HG03097 (cell line): Measurements from ENCODE around the gene SEC14L2.

Experiments
- ATAC-seq: cut with Tn5 transposase; IDR thresholded peaks from one replicate; pipeline ENCODE4 v1.9.1; 2021; ENCODE audit not compliant: unreplicated experiment, low FRiP score

Gene SEC14L2

GRCh38 chr22:30424534-30425326 lies 27.9 kb downstream of the SEC14L2 start:
- ATAC-seq = no peak

- no peak for ATAC-seq
Measured at GRCh38 chr22:30425327-30425615, 28.5 kb downstream of the SEC14L2 start.

- ATAC-seq = no peak
Measured at GRCh38 chr22:30425616-30426387, 29.0 kb downstream of the SEC14L2 start, which contains the start of gene MTFP1. Gene MTFP1 (plus strand): TSS chr22:30425768. CDS start chr22:30425880, 112 bp downstream.

GRCh38 chr22:30426388-30427353 lies 29.9 kb downstream of the SEC14L2 start:
- no peak for ATAC-seq

- no peak for ATAC-seq
Measured at GRCh38 chr22:30427871-30428270, 31.1 kb downstream of the SEC14L2 start.

GRCh38 chr22:30429887-30430286 lies 33.1 kb downstream of the SEC14L2 start:
- ATAC-seq = no peak

- ATAC-seq = no peak
Measured at GRCh38 chr22:30430933-30431332, 34.1 kb downstream of the SEC14L2 start.

- no peak for ATAC-seq
Measured at GRCh38 chr22:30432096-30432495, 35.3 kb downstream of the SEC14L2 start.

- ATAC-seq = no peak
Measured at GRCh38 chr22:30432520-30432919, 35.7 kb downstream of the SEC14L2 start.

- ATAC-seq = no peak
Measured at GRCh38 chr22:30433227-30433626, 36.4 kb downstream of the SEC14L2 start.

- no peak for ATAC-seq
Measured at GRCh38 chr22:30433773-30434172, 37.0 kb downstream of the SEC14L2 start.

GRCh38 chr22:30434843-30435242 lies 38.0 kb downstream of the SEC14L2 start:
- ATAC-seq = no peak

- ATAC-seq = no peak
Measured at GRCh38 chr22:30435674-30436126, 38.9 kb downstream of the SEC14L2 start.

GRCh38 chr22:30436196-30436595 lies 39.4 kb downstream of the SEC14L2 start:
- no peak for ATAC-seq

- ATAC-seq = no peak
Measured at GRCh38 chr22:30438559-30438958, 41.7 kb downstream of the SEC14L2 start.

GRCh38 chr22:30439226-30439625 lies 42.4 kb downstream of the SEC14L2 start:
- ATAC-seq = no peak

GRCh38 chr22:30439836-30440235 lies 43.0 kb downstream of the SEC14L2 start:
- ATAC-seq = no peak

GRCh38 chr22:30441088-30441487 lies 44.3 kb downstream of the SEC14L2 start:
- ATAC-seq = no peak

GRCh38 chr22:30444632-30445437 lies 48.0 kb downstream of the SEC14L2 start:
- ATAC-seq = no peak
